HCT116 (cell line): ENCODE data around the gene TMEM94. TPM values are rescaled to one million over a fixed set of nuclear protein-coding genes. Genes with fewer than 3 reads are reported as not detected.

Experiments
- ATAC-seq: fragments of 200-7000 bp; cut with Tn5 transposase; 2 replicates; pipeline ENCODE4 v1.9.1; 2020; ENCODE audit warnings: mild to moderate bottlenecking, moderate library complexity
- BruUV-seq: library from RNA; stranded (reverse); fragments of 400-500 nt; replicated peaks from 2 replicates; lab custom pipeline; 2021; lab: Mats Ljungman, UMichigan
- CTCF ChIA-PET: fragments of 300-600 bp; sonication (Branson Sonifier 250); formaldehyde crosslinking; loops from one replicate; lab custom pipeline; 2021; ENCODE audit warnings: antibody characterized with exemption; lab: Charles Lee
- POLR2A ChIA-PET: fragments of 300-600, 350-600 bp; sonication (Branson Sonifier 250); formaldehyde crosslinking; loops from one replicate; lab custom pipeline; 2021; ENCODE audit warnings: antibody characterized with exemption; lab: Charles Lee
- RAD21 ChIA-PET, 2 experiments: fragments of 300-600 bp; sonication (Branson Sonifier 250); formaldehyde crosslinking; loops; one replicate each; lab custom pipeline; 2023; ENCODE audit warnings: low total read pairs in 2 of 2; ENCODE audit not compliant: uncharacterized antibody in 2 of 2, unreplicated experiment in 2 of 2, low non-redundant PET in 1 of 2; lab: Charles Lee
- DNase-seq: peaks from one replicate; pipeline ENCODE4 v3.0.0-alpha.2; 2010; ENCODE audit warnings: low read depth, low spot score
- H2AFZ ChIP-seq: fragments of 200-600 bp; shearing (Covaris generic), sonication (generic); 2 replicates; pipeline ENCODE4 v1.6.1; 2017; ENCODE audit warnings: low read depth, mixed run types, mixed read lengths, antibody characterized with exemption, low read length; ENCODE audit not compliant: poor library complexity, severe bottlenecking
- H3K27ac ChIP-seq: 2 replicates; pipeline ENCODE4 v1.5.1; 2012; ENCODE audit warnings: low read depth, low read length
- H3K27me3 ChIP-seq: fragments of 200-600 bp; sonication (generic); 2 replicates; pipeline ENCODE4 v1.6.1; 2016; ENCODE audit warnings: mixed run types, low read length, mixed read lengths; ENCODE audit not compliant: insufficient read depth
- H3K36me3 ChIP-seq, 2 experiments: fragments of 200-500 bp in 1 of 2; fragments of 200-600 bp in 1 of 2; sonication (Bioruptor generic) in 1 of 2; sonication (generic) in 1 of 2; 2 replicates each; pipeline versions ENCODE4 v1.5.1 to v1.6.1; 2014 to 2016; ENCODE audit warnings: low read length in 2 of 2, inconsistent platforms in 1 of 2, mixed read lengths in 1 of 2, mixed run types in 1 of 2; ENCODE audit not compliant: insufficient read depth in 2 of 2, control insufficient read depth in 1 of 2
- H3K4me1 ChIP-seq, 2 experiments: fragments of 200-600 bp in 1 of 2; sonication (generic) in 1 of 2; 2 replicates each; pipeline versions ENCODE4 v1.5.1 to v1.6.1; 2012 to 2017; ENCODE audit warnings: low read length in 2 of 2, inconsistent platforms in 1 of 2, mild to moderate bottlenecking in 1 of 2, mixed read lengths in 1 of 2, mixed run types in 1 of 2, moderate library complexity in 1 of 2; ENCODE audit not compliant: insufficient read depth in 2 of 2, control insufficient read depth in 1 of 2
- H3K4me2 ChIP-seq: fragments of 200-600 bp; sonication (generic); 2 replicates; pipeline ENCODE4 v1.6.1; 2017; ENCODE audit warnings: mixed run types, low read length, mixed read lengths
- H3K4me3 ChIP-seq, 2 experiments: fragments of 200-600 bp in 1 of 2; sonication (generic) in 1 of 2; replicated peaks in 1 of 2; 2 replicates each; pipeline ENCODE4 v1.5.1; 2011 to 2016; ENCODE audit warnings: low read length in 2 of 2, control low read depth in 1 of 2, low read depth in 1 of 2, mild to moderate bottlenecking in 1 of 2, mixed read lengths in 1 of 2, mixed run types in 1 of 2
- H3K79me2 ChIP-seq: fragments of 200-600 bp; sonication (generic); 2 replicates; pipeline ENCODE4 v1.6.1; 2017; ENCODE audit warnings: mild to moderate bottlenecking, mixed run types, low read length, moderate library complexity, mixed read lengths; ENCODE audit not compliant: insufficient read depth
- H3K9ac ChIP-seq: fragments of 200-600 bp; sonication (generic); 2 replicates; pipeline ENCODE4 v1.6.1; 2016; ENCODE audit warnings: low read length, mixed read lengths
- H3K9me2 ChIP-seq: fragments of 200-600 bp; sonication (generic), shearing (Covaris generic); 2 replicates; pipeline ENCODE4 v1.6.1; 2017; ENCODE audit warnings: mixed run types, mild to moderate bottlenecking, moderate library complexity; ENCODE audit not compliant: insufficient read depth
- H3K9me3 ChIP-seq, 2 experiments: fragments of 200-500 bp in 1 of 2; fragments of 200-600 bp in 1 of 2; sonication (Bioruptor generic) in 1 of 2; sonication (generic) in 1 of 2; 2 replicates each; pipeline ENCODE4 v1.6.1; 2014 to 2017; ENCODE audit warnings: low read length in 2 of 2, mixed read lengths in 2 of 2, inconsistent platforms in 1 of 2, low read depth in 1 of 2, mild to moderate bottlenecking in 1 of 2, mixed run types in 1 of 2, moderate library complexity in 1 of 2; ENCODE audit not compliant: control insufficient read depth in 1 of 2, insufficient read depth in 1 of 2
- H4K20me1 ChIP-seq: fragments of 200-600 bp; sonication (generic), shearing (Covaris generic); 2 replicates; pipeline ENCODE4 v1.6.1; 2017; ENCODE audit warnings: mixed run types, mild to moderate bottlenecking, moderate library complexity; ENCODE audit not compliant: insufficient read depth
- CTCF ChIP-seq, 3 experiments: fragments of 200-600 bp in 1 of 3; sonication (generic) in 1 of 3; IDR thresholded peaks in 2 of 3; conservative IDR thresholded peaks in 1 of 3; 2 replicates each; pipeline ENCODE4 v1.5.1; 2012 to 2017; ENCODE audit warnings: low read depth in 2 of 3, low read length in 2 of 3, antibody characterized with exemption in 1 of 3, borderline replicate concordance in 1 of 3, control low read depth in 1 of 3, mild to moderate bottlenecking in 1 of 3, mixed read lengths in 1 of 3, mixed run types in 1 of 3, moderate library complexity in 1 of 3; ENCODE audit not compliant: insufficient read depth in 1 of 3
- EGR1 ChIP-seq: IDR thresholded peaks from 2 replicates; pipeline ENCODE4 v1.6.1; 2012; ENCODE audit warnings: low read depth
- ELF1 ChIP-seq: IDR thresholded peaks from 2 replicates; pipeline ENCODE4 v1.6.1; 2012; ENCODE audit warnings: low read depth, borderline replicate concordance
- EZH2phosphoT487 ChIP-seq: fragments of 200-600 bp; IDR thresholded peaks from 2 replicates; pipeline ENCODE4 v1.6.1; 2018; ENCODE audit warnings: antibody characterized with exemption, borderline replicate concordance
- FOSL1 ChIP-seq: IDR thresholded peaks from 2 replicates; pipeline ENCODE4 v1.6.1; 2012; ENCODE audit warnings: low read depth
- JUND ChIP-seq: IDR thresholded peaks from 2 replicates; pipeline ENCODE4 v1.6.1; 2012
- RAD21 ChIP-seq: IDR thresholded peaks from 2 replicates; pipeline ENCODE4 v1.6.1; 2012; ENCODE audit warnings: low read depth, mild to moderate bottlenecking
- REST ChIP-seq: IDR thresholded peaks from 2 replicates; pipeline ENCODE4 v1.6.1; 2012; ENCODE audit warnings: low read depth
- SP1 ChIP-seq: IDR thresholded peaks from 2 replicates; pipeline ENCODE4 v1.6.1; 2012; ENCODE audit warnings: low read depth
- intact Hi-C: fragments of 100-400 bp; cut with micrococcal nuclease; formaldehyde crosslinking; loops from 2 replicates; pipeline ENCODE4 v1.10.0; 2022
- total RNA-seq: library from RNA; stranded (reverse); gene quantifications from one replicate; pipeline ENCODE4 v1.2.1, GENCODE V29; 2021; ENCODE audit not compliant: unreplicated experiment

Gene TMEM94
- total RNA-seq, 1 experiment from 2014 or later: 75.4 TPM

GRCh38 chr17:75504347-75505151 is 48.1 kb downstream of the TMEM94 start:
- Histone ChIP-seq H3K9me3 (no peaks in the 10 kb centered on the region), H3K4me3 (no peak overlapping the region), H3K27me3 (no peaks in the 10 kb centered on the region), H3K9me2 (no peaks in the 10 kb centered on the region), H3K36me3 (peaks cover 22 to 27% of the 10 kb centered on the region in 2 experiments; a peak in 3 of 4 replicates), H3K9ac (no peak overlapping the region), H3K27ac (no peak overlapping the region), H2AFZ (no peak overlapping the region), H3K79me2 (no peaks in the 10 kb centered on the region), H3K4me1 (peaks cover 0 to 13% of the 10 kb centered on the region in 2 experiments; a peak in 1 of 4 replicates), H3K4me2 (no peak overlapping the region), H4K20me1 (no peaks in the 10 kb centered on the region)
- TF ChIP-seq RAD21: no peak
- peak; percentile 76 to 95 (median 92); a peak in 5 of 6 replicates for TF ChIP-seq CTCF (IDR thresholded peaks at IDR 0.05 in 2 of 3, conservative IDR thresholded peaks at IDR 0.05 in 1 of 3; ENCODE audit: borderline replicate concordance in 1 of 3, insufficient read depth in 1 of 3, low read depth in 2 of 3, low read length in 2 of 3)
- ATAC-seq (peak; percentile 85), DNase-seq (no peak)
- ChIA-PET RAD21 (no interaction called here), POLR2A (no interaction called here), CTCF (interaction anchor here (1.1 to 1.3 kb wide), 3 partner anchors 12 to 182 kb away, joined by 3 to 4 read pairs (median 4); partner anchors contain the start of gene TSEN54)
- intact Hi-C loops: no loop called here
- BruUV-seq: no TSS peak

- H3K79me2 ChIP-seq: peaks cover 2% of the 10 kb centered on the region; the same call in 1 of the 2 replicates
- H2AFZ ChIP-seq: no peak overlapping the region
- H4K20me1 ChIP-seq: no peaks in the 10 kb centered on the region
- RAD21 ChIA-PET: no interaction called here
- H3K9me2 ChIP-seq: no peaks in the 10 kb centered on the region
- BruUV-seq: no TSS peak
- intact Hi-C loops: no loop called here
- ATAC-seq (no peak), DNase-seq (no peak)
- POLR2A ChIA-PET: no interaction called here
- CTCF ChIA-PET: interaction anchor here (0.5 to 1.3 kb wide), 3 partner anchors 11 to 96 kb away, joined by 3 to 4 read pairs (median 4); partner anchors contain the start of gene TSEN54
- H3K27me3 ChIP-seq: no peaks in the 10 kb centered on the region
- peaks cover 0 to 14% of the 10 kb centered on the region in 2 experiments; a peak in 1 of 4 replicates for H3K4me1 ChIP-seq
- no peaks in the 10 kb centered on the region for H3K9me3 ChIP-seq
- no peak overlapping the region for H3K27ac ChIP-seq
- H3K9ac ChIP-seq: no peak overlapping the region
- no peak overlapping the region for H3K4me2 ChIP-seq
- H3K4me3 ChIP-seq: no peak overlapping the region
- H3K36me3 ChIP-seq: peaks cover 18 to 28% of the 10 kb centered on the region in 2 experiments; a peak in 3 of 4 replicates
- TF ChIP-seq EZH2phosphoT487: no peak
- TF ChIP-seq CTCF (IDR thresholded peaks at IDR 0.05 in 2 of 3, conservative IDR thresholded peaks at IDR 0.05 in 1 of 3; ENCODE audit: borderline replicate concordance in 1 of 3, insufficient read depth in 1 of 3, low read depth in 2 of 3, low read length in 2 of 3): no peak
- no peak for TF ChIP-seq SP1
- no peak for TF ChIP-seq REST
- no peak for TF ChIP-seq ELF1
- TF ChIP-seq FOSL1: no peak
- no peak for TF ChIP-seq EGR1
- no peak for TF ChIP-seq JUND
- TF ChIP-seq RAD21: no peak
Observed at GRCh38 chr17:75505152-75505409, 48.6 kb downstream of the TMEM94 start.
